GM19467 (cell line): ENCODE data around the gene MOGAT1.
"Not testable (repeated sequence)": the region's sequence is repeated elsewhere in the genome, so short reads cannot be mapped to it uniquely, and the experiment has no call there.

Experiments used
- ATAC-seq: cut with Tn5 transposase; IDR thresholded peaks from one replicate; pipeline ENCODE4 v1.9.1; 2021; ENCODE audit warnings: mild to moderate bottlenecking, moderate library complexity; ENCODE audit not compliant: unreplicated experiment

MOGAT1 gene

DNA sequence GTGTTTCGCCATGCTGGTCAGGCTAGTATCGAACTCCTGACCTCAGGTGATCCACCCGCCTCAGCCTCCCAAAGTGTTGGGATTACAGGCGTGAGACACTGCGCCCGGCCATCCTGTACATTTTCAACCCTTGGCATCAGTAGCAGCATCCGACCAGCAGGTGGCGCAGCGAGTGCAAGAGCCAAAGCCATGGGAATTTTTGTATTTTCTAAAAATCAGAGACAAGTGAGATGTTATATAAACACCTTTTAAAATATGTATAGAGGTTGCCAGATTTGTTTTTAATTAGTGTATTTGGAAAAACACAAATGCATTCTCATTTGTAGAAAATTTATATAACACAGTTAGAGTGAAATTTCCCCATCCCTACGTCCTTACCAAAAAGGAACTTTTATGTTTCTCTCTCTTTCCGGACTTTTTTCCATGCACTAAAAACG, 36.8 kb downstream of the MOGAT1 start:
- peak; percentile 47 for ATAC-seq

DNA sequence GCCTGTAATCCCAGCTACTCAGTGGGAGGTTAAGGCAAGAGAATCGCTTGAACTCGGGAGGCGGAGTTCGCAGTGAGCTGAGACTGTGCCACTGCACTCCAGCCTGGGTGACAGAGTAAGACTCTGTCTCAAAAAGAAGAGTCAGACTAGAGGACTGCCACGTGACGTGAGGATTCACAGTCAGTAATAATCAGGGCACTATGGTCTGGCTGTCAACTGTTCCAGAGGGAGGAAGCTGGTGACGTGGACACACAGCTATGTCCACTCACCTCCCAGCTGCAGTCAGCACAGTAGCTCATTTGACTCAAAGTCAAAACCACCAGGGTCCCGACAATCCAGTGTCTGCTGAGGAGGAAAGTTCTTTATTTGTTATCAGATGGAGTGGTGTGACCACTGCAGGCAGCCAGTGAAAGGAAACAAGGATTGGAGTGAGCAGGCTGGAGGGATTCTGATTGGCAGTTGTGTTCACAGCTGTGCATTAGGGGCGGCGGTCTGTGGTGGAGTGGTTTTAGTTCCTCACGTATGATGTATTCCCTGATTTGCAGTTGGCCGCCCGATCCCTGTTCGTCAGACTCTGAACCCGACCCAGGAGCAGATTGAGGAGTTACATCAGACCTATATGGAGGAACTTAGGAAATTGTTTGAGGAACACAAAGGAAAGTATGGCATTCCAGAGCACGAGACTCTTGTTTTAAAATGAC, 37.9 kb downstream of the MOGAT1 start:
- peak; percentile 39 for ATAC-seq

DNA sequence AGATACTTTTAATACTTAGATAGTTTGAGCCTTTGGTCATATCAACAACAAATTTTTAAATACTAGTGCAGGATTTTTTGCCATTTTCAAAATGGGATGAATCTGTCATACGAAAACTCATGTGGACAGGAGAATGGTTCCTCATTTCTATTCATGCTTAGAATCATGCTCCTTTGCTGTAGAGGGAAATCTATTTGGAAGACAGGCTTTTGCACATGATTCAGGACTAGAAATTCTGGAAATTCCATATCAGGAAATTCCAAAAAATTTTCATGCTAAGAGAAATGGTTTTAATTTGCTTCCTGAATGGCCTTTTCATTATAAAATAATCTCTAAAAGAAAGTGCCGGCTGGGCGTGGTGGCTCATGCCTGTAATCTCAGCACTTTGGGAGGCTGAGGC, 39.3 kb downstream of the MOGAT1 start:
- no peak for ATAC-seq

DNA sequence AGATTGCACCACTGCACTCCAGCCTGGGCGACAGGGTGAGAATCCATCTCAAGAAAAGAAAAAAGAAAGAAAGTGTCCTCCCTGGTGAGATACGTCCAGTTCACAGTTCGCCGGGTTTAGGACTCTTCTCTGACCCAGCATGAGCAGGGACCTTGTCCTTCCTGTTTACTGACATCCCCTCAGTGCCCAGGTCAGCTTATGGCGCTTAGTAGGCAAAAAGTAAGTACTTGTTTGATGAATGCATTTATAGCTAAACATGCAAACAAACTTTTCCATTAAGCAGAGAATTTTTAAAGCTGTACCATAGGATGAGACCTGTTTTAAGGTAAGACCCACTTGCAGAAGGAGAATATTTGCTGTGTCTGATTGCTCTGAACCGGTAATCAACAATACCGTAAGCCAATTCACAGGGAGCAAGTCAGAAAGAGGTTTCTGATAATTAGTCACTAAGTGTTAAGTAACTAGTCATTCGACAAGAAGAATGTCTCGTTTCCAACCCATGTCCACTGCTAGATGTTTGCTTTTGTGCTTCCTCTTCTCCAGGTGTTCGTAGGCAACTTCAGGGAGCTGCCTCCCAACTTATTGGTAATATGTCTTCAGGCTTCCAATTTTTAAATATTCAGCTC, 40.0 kb downstream of the MOGAT1 start:
- no peak for ATAC-seq

DNA sequence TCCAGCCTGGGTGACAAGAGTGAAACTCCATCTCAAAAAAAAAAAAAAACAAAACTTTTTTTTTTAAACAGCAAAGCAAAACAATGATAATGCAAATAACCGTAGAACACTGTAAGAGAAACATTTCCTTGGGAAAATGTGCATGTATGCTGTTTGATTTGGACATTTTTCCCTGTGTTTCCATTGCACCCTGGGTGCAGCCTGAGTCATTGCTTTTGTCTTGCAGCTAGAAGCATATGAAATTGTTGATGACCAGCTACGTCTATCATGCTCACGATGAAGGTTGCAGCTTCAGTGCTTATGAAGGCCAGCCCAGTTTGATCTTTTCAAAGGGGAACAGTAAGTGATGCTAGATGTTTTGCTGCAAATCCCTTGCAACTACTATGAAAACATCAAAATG, 41.5 kb downstream of the MOGAT1 start:
- ATAC-seq = no peak

DNA sequence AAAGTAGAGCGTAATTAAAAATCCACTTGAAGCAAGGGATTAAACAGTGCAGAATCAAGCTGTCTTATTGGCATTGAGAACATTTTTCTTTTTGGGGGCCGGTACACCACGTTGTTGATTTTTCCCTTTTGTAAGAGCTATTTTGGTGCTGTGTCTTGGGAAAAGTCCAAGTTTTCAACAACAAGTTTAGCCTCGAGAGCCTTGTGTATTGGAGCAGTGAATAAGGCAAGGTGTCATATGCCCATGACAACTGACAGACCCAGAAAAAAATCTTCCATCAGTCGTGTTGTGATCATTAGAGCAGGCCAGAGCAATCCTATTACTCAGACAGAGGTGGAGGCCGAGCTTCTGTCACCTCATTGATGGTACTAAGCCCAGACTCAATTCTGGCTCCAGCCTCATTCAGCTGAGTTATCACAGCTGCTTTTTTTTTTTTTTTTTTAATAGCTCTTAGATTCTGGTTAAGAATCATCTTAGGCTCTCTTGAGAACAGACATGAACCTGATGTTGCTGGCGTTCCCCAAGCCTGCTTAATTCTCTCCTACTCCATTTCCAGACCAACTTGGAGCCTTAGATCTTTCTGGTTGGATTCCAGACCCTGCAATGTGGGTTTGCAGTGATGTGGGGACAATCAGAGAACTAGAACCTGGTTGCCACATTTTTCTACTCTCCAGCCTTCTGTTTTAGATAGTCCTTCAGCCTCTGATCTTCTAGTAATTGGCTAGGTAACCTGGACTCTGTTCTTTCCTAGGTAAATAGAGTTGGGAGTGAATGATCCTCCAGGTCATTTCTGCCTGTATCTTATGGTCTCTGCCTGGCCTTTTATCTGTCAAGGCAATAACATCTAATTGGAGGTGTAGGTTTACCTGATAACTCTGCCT, 43.1 kb downstream of the MOGAT1 start:
- no peak for ATAC-seq

DNA sequence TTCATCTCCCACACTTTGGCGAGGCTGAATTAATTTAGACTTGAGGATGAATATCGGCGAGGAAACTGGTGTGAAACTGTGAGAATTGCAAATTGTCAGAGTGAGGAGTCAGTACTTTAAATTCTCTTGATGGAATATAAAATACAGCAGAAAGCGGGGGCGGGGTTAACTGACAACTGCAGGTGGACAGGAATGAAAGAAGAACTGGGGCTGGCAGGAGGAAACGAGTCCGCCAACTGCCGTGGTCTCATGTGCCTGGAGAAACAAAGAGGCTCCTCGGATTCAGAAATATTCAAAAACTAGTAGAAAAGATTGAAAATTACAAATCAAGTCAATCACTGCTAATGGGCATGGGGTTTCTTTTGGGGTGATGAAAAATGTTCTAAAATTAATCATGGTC, 44.3 kb downstream of the MOGAT1 start:
- ATAC-seq = no peak

DNA sequence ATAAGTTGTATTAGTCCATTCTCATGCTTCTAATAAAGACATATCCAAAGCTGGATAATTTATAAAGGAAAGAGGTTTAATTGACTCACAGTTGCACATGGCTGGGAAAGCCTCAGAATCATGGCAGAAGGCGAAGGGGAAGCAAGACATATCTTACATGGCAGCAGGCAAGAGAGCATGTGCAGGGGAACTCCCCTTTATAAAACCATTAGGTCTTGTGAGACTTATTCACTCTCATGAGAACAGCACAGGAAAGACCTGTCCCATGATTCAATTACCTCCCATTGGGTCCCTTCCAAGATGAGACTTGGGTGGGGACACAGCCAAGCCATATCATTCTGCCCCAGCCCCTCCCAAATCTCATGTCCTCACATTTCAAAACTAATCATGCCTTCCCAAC, 48.3 kb downstream of the MOGAT1 start:
- not testable (repeated sequence) for ATAC-seq

DNA sequence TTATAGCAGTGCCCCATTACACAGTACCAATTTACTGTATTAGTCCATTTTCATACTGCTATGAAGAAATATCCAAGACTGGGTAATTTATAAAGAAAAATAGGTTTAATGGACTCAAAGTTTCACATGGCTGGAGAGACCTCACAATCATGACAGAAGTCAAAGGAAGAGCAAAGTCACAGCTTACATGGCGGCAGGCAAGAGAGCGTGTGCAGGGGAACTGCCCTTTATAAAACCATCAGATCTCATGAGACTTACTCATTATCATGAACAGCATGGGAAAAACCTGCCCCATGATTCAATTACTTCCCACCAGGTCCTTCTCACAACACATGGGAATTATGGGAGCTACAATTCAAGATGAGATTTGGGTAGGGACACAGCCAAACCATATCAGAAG, 50.1 kb downstream of the MOGAT1 start:
- ATAC-seq = not testable (repeated sequence)

DNA sequence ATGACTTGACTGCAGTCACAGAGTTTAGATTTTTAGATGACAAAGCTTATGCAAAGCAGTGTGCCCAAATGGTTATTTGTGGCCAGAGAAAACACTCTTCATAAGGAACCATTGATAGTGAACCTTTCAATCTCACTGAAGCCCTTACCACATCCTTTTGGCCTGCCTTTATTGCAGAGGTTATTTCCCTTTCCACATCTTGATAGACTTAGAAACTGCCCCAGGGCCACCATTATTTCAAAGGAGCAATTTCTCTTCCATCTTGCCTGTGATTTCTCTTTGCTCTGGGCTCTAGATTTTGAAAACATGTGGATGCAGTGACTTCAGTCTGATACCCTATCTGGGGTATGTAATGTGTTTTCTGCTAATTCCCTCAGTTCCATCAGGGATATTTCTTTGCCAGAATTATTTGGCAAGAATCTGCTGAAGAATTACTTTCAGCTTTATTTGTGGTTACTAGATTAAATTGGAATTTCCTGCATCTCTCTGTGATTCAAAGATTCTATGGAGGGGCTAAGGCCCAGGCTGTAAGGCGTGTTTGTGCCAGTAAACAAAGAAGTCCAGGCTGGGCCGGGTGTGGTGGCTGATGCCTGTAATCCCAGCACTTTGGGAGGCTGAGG, 51.0 kb downstream of the MOGAT1 start:
- ATAC-seq = peak; percentile 97

DNA sequence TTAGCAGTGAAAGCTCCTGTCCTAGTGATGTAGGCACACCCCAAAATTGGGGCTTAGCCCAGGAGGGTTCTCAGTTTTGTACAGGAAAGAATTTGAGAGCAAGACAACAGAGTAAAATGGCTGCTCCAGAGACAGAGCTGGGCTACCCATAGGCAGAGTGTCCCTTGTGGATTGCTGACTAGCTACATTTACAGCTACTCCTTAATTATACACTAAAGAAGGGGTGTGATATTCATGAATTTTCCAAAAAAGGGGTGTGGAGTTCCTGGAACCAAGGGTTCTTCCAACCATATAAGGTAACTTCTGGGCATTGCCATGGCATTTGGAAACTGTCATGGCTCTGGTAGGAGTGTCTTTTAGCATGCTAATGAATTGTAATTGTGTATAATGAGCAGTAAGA, 52.8 kb downstream of the MOGAT1 start:
- no peak for ATAC-seq

DNA sequence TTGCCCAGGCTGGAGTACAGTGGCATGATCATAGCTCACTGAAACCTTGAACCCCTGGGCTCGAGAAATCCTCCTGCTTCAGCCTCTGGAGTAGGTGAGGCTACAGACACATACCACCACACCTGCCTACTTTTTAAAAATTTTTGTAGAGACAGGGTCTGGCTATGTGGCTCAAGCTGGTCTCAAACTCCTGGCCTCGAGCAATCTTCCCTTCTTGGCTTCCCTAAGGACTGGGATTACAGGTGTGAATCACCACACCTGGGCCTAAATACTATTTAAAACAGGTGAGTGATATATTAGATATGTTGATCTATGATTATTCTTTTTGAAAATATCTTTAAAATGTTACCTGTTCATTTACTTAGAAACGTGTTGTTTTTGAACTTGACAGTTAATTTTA, 57.2 kb downstream of the MOGAT1 start:
- no peak for ATAC-seq

DNA sequence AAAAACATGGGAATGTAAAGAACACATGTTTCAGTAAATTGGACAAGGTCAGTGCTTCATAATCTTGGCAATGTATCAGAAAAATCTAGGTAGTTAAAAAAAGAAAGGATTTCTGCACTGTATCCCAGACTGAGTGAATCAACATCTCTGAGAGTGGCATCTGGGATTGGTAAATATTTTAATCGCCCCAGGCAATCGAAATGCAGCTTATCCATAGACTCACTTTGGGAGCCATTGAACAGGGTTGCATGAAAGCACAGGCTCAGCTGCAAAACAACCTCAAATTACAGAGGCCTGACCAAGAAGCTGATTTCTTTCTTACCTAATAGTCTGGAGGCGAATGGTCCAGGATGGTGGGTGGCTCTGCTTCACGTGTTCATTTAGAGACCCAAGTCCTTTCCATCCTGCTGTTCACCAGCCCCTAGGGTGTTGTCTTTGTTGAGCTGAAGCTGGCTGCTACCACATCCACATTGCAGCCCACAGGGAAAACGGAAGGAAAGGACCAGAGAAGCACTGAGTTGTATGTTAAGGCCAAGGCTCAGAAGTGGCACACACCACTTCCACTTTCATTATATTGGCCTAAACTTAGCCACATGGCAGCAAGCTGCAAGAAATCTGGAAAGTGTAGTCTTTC, 59.0 kb downstream of the MOGAT1 start:
- ATAC-seq = peak; percentile 52

DNA sequence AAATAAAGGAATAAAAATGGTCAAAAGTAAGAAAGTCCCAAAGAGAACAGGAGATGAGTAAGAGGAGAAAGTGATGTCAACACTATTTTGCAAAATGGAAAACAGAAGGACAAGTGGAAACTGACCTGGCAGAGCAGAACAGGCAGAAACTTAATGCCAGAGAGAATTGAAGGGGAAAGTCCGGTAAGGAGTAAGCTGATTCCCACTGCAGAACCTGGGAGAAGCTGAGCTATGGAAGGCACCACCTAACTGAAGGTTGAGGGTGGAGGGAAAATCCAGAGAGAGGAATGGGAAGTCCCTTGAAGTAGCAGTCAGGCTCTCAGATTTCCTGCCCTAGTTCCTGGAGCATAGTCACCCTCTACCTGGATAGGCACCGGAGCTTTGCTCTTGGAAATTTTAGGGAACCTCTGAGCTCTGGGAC, 59.8 kb downstream of the MOGAT1 start:
- ATAC-seq = no peak

DNA sequence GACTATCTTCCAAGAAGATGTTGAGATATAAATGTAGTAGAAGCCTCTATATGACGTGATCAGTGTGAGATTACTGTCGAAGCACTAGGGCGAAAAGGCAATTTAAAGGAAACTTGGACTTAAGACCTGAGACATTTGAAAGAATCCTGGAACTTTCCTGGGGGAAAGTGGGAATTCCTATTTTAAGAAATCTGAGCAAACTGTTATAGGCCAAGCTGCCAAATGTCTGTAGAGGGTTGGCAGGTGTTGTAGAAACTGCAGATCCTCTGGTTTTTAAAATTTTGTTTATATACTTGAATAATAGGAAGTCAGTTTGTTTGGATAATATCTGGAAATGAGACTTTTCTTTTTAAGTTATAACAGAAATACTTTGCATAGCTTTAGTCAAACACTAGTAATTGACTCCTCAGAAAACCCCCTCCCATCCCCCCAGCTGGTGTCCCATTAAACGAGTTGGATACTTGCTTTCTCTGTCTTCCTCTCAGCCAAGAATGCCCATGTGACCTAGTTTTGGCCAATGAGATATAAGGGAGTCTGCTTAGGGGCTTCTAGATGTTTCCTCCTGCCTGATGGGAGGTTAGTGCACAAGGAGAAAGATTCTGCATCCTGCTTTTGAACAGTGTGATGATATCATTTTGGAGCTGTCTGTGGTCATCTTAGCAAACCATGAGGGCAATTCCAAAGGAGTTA, 61.2 kb downstream of the MOGAT1 start:
- ATAC-seq = no peak

DNA sequence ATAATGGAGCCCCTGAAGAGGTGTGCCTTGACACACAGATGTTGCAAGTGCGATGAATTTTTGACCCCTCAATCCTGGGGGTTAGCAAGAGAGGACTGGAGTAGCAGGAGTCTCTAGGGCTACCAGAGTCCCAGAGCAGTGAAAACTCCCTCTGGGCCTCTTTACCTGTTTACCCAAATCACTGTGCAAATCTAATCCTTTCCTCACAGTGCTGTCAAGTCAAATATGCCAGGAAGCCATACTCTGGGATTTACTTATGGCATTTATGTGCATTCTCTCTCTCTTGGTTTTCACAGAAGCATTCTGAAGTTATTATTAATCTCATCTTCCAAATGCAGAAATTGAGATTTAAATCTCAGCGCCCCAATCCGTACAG, 62.0 kb downstream of the MOGAT1 start:
- no peak for ATAC-seq

DNA sequence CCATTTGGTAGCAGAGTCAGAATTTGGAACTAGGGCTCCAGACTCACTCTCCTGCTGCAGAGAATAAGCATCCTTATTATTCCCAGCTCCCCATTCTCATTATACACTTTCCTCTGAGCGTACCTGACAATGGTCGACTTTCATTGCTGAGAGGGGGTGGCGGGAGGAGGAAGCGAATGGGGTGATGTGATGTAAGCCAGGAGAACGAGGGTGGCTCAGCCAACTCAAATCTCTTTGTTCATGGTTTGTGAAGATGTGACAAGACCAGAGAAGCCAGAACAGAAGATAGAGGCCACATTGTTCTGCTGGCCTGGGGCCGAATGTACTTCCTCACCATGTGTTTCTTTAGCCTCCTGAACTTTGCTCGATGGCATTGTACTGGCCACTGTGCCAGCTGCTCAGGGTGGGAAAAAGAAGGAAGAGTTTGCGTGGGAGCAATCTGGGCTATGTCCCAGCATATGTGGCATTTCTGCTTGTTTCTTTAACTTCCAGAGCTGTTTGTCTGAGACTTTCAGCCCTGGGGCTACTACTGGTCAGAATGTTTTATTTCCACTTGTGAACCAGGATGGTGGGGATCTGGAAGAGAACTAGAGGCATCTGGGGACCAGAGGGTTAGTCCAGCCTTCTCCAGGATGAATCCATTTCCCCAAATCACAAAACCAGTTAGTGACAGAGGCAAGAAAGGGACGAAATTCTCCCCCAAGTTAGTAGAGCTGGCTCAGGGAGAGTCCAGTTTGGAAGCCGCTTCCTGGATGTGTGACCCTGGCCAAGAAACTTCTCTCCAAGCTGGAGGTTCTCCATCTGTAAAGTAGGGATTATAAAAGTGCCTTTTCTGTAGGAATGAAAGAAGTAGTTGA, 62.6 kb downstream of the MOGAT1 start:
- no peak for ATAC-seq

DNA sequence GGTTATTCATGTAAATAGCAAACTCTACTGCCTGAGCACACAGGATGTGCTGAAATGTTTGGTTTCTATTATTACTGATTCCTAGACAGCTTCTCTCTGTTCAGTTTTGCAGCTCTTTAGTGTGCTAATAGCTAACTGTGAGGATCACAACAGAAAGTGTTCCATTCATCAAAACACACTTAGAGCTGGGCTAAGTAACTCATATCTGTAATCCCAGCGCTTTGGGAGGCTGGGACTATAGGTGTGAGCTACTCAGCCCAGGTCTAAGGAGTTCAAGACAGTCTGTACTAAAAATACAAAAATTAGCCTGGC, 63.2 kb downstream of the MOGAT1 start:
- ATAC-seq = peak; percentile 80

DNA sequence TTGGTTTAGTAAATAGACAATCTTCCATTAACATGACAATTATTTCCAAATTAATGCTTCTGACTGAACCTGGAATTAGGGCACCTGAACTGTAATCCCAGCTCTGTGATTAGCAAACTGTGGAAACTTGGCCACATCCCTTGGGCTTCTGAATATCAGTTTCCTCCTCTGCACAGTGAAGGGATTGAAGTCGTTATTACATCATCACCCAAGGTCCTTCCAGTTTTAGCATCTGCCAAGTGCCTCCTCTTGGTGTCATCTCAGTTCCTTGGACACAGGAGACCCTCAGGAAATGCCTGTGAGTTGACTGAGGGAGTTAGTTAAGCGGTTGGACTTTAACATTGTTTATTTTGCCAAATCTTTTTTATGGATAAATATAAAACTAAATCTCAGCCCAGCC, 64.8 kb downstream of the MOGAT1 start:
- ATAC-seq = no peak

DNA sequence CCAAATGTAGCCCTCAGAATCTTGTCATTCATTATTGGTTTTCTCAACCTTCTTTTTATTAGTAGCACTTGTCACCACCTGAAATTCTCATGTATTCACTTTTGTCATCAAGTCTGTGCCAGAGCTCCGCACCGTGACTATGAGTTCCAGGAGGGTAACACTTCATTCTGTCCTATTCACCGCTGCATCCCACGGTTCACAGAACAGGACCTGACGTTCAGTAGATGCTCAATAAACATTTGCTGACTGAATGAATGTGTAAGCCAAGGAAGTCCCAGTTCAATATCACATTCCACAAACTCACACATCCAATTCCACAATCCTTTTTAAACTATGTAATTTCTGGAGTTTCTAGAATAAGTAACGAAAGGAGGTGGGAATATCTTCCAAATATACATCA, 65.5 kb downstream of the MOGAT1 start:
- ATAC-seq = no peak
